GM21515 (cell line): ENCODE results near the gene CCAR1.
"Not testable (repeated sequence)": the region's sequence is repeated elsewhere in the genome, so short reads cannot be mapped to it uniquely, and the experiment has no call there.

Experiments
- ATAC-seq: cut with Tn5 transposase; IDR thresholded peaks from one replicate; pipeline ENCODE4 v1.9.1; 2021; ENCODE audit not compliant: unreplicated experiment

The CCAR1 gene, protein sequence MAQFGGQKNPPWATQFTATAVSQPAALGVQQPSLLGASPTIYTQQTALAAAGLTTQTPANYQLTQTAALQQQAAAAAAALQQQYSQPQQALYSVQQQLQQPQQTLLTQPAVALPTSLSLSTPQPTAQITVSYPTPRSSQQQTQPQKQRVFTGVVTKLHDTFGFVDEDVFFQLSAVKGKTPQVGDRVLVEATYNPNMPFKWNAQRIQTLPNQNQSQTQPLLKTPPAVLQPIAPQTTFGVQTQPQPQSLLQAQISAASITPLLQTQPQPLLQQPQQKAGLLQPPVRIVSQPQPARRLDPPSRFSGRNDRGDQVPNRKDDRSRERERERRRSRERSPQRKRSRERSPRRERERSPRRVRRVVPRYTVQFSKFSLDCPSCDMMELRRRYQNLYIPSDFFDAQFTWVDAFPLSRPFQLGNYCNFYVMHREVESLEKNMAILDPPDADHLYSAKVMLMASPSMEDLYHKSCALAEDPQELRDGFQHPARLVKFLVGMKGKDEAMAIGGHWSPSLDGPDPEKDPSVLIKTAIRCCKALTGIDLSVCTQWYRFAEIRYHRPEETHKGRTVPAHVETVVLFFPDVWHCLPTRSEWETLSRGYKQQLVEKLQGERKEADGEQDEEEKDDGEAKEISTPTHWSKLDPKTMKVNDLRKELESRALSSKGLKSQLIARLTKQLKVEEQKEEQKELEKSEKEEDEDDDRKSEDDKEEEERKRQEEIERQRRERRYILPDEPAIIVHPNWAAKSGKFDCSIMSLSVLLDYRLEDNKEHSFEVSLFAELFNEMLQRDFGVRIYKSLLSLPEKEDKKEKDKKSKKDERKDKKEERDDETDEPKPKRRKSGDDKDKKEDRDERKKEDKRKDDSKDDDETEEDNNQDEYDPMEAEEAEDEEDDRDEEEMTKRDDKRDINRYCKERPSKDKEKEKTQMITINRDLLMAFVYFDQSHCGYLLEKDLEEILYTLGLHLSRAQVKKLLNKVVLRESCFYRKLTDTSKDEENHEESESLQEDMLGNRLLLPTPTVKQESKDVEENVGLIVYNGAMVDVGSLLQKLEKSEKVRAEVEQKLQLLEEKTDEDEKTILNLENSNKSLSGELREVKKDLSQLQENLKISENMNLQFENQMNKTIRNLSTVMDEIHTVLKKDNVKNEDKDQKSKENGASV

DNA sequence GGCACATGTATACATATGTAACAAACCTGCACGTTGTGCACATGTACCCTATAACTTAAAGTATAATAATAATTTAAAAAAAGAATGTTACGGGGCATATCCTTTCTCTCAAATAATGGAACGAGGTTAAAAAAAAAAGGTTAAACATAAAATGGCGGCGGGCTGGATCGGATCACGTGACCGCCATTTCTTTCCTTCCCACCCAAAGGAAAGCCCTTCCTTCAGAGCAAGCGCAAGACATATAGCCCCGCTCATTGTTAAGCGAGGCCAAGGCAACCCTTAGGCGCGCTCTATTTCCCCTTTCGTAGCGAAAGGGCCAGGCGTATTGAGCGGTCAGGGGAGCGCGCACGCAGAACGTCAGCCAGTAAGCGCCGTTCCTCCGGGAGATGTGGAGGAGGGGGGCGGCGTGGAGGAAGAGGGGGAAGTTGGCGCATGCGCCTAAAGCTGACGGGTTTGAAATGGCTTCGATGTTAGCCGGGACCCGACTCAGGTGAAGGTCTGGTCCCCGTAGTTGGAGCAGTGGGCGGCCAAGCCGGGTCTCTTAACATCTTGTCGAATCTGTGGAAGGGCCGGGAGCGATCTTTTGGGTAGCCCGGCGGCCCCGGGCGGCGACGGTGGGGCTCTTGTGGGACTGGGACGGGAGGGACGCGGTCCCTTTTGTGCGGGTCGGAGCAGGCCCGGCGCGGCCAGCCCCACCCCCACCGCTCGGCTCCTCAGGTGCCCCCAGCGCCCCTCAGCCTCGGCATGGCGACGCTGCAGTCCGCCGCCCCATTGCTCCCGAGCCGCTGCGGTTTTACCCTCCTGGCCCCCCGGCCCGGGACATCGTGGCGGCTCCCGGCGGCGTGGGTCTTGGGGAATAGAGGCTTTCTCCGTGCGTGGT lies at the start of gene CCAR1:
CCAR1 (plus strand) TSS at position 447 of the 880 bp plus-strand sequence. CDS start 1,266 bp downstream, outside the sequence.
- peak; percentile 98 for ATAC-seq

DNA sequence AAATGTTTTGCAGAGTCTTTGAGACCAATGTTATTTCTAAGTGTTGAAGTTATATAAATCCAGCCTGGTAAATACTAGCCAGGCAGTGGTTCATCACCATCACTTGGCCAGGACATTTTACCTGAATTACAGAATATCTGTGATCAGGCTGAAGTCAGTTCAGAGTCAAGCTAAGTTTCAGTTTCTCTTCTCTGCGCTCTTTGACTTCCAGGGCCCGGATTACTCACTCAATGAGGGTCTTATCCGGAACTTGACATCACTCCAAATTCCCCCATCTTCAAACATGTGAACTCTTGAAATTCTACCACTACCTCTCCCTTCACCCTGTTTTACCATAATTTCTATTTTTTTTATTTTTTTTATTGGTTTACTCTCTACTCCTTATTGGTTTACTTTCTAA lies 36.6 kb upstream of the CCAR1 start:
- peak; percentile 62 for ATAC-seq

DNA sequence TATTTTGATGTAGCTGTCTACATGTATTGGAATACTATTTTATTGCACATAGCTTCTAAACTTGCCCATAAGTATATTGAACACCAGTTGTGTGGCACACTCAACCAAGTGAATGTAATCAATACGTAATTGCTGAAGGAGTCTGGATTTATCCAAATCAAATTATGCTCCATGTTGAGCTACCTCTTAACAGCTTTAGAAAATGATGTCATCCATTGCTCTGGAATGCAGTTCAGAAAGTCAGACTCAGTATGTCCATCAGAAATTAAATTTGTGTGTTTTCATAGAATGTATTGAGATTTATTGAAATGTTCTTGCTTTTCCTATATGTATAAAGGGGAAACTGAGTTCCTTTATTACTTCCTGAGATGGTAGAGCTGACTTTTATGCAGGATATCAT lies 25.0 kb upstream of the CCAR1 start:
- no peak for ATAC-seq

DNA sequence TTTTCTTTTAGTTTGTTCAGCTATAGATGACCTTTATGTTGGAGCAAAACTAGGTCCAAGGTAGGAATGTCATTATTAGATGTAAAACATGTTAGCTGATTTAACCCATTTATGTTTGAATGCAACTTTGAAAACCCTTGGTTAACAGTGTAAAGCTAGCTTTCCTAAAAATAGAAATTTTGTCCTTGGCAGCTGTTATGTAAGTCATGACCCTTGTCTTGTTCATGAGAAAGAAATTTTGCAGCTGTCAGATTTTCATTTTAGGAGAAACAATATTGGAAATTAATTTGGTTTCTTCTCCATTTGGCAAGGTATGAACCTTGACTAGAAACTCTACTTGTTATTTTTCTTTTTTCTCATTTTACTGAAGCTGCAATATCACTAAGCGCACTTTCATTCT lies 23.9 kb upstream of the CCAR1 start:
- ATAC-seq: no peak

DNA sequence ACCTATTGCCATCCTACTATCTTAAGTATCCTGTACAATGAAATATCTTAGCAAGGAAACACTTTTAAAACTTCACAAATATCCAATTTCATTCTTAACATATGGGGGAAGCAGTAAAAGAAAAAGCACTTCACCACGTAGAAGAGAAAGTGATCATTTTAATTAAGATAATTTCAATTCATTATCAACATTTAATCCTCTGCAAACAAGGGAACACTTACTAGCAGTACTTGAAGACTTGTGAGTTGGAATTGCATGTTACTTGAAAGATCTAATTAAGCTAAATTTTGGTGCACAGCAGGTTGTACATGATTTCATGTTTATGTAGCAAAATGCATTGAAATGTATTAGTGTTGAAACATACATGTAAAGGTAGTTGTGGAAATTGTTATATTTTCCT lies 20.8 kb upstream of the CCAR1 start:
- no peak for ATAC-seq

DNA sequence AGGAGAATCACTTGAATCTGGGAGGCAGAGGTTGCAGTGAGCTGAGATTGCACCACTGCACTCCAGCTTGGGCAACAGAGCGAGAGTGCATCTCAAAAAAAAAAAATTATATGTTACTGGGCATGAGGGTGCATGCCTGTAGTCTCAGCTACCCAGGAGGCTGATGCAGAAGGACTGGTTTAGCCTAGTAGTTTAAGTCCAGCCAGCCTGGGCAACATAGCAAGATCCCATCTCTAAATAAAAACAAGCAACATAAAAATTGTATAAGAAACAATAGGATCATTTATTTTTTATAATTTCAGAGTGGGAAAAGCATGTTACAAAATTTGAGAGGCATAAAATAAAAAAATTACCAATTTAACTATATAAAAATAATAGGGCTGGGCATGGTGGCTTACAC lies 15.5 kb upstream of the CCAR1 start:
- ATAC-seq: no peak

DNA sequence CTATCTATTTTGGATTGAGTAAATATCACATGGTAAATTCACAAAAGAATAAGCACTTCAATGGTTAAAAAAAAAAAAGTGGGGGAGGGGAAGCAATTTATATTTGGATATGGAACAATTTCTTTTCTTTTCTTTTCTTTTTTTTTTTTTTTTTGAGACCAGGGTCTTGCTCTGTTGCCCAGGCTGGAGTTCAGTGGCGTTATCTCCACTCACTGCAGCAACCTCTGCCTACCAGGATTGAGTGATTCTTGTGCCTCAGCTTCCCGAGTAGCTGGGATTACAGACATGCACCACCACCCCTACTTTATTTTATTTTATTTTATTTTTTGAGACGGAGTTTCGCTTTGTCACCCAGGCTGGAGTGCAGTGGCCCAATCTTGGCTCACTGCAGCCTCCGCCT lies 12.1 kb upstream of the CCAR1 start:
- ATAC-seq: not testable (repeated sequence)

DNA sequence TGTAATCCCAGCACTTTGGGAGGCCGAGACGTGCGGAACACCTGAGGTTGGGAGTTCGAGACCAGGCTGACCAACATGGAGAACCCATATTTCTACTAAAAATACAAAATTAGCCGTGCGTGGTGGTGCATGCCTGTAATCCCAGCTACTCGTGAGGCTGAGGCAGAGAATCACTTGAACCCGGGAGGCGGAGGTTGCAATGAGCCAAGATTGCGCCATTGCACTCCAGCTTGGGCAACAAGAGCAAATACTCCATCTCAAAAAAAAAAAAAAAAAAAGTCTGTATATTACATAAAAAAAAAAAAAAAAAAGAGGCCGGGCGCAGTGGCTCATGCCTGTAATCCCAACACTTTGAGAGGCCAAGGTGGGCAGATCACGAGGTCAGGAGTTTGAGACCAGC lies 8.0 kb upstream of the CCAR1 start:
- ATAC-seq: not testable (repeated sequence)

DNA sequence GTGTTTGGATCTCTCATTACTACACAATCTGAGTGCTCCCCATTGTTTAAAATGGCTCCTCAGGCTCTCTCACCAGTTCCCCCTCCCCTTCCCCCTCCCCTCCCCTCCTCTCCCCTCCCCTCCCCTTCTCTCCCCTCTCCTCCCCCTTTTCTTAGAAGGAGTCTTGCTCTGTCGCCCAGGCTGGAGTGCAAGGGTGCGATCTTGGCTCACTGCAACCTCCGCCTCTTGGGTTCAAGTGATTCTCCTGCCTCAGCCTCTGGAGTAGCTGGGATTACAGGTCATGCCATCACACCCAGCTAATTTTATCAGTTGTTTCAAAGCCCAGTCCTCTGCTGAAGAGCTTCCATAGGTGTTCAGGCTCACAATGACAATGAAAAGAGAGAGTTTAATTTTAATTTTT lies 3.6 kb upstream of the CCAR1 start:
- ATAC-seq: no peak

DNA sequence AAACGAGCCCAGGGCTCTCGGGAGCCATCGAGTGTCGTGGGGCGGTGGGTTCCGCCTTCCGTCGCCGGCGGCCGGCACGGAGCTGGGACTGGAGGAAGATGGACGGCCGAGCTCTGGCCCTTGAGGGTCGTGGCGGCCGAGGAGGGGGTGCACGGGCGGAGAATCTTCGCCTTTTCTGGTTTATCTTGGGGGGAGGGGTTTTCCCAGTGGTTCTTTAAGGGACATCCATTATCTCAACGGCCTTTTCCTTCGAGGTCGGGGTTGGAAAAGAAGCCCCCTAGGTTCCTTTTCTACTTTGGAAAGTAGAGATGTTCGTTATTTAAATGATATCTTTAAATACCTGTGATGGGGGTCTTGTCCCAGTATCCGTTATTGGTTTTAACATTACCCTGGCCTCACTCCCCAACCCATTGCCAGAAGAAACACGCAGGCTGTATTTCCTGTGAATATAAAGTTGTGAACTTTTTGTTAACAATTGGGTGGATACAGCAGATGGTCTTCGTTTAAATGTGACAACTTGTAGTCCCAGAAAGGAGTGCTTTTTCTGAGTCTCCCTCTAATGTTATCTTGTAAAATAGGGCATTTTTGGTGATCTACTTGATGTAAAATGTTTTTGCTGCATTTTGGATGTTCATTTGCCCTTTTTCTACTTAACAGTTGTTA lies 765 bp downstream of the CCAR1 start:
- no peak for ATAC-seq

DNA sequence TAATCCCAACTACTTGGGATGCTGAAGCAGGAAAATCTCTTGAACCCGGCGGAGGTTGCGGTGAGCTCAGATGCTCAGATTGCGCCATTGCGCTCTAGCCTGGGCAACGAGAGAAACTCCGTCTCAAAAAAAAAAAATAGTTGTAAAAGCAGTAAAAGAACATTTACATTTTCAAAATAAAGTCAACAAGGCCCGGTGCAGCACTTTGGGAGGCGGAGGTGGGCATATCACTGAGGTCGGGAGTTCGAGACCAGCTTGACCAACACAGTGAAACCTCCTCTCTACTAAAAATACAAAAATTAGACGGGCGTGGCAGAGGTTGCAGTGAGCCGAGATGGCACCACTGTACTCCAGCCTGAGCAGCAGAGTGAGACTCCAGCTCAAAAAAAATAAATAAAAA lies 4.0 kb downstream of the CCAR1 start:
- ATAC-seq: no peak

DNA sequence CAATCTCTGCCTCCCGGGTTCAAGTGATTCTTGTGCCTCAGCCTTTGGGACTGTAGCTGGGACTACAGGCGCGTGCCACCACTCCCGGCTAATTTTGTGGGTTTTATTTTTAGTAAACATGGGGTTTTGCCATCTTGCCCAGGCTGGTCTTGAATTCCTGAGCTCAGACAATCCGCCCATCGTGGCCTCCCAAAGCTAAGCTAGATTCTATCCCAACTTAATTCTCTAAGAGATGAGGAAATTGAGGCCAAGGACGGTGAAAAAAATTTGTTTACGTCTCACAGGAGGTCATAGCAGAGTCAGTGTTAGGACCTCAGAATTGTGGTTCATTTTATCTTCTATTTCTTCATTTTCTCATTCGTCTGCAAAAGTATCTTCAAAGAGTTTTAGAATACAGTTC lies 6.1 kb downstream of the CCAR1 start:
- no peak for ATAC-seq

DNA sequence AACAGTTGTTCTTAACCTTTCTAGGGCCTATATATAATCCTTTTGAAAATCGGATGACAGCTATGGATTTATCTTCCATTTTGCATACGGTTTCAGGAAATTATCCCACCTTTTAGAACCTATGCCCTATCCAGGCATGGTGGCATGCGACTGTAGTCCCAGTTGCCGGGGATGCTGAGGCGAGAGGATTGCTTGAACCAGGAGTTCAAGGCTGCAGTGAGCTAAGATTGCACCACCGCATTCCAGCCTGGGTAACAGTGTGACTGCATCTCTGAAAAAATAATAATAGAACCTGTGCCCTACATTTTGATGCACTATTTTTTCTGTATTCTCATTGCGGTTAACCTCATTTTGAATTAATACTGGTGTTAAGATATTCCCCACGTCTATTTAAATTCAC lies 11.6 kb downstream of the CCAR1 start:
- no peak for ATAC-seq

DNA sequence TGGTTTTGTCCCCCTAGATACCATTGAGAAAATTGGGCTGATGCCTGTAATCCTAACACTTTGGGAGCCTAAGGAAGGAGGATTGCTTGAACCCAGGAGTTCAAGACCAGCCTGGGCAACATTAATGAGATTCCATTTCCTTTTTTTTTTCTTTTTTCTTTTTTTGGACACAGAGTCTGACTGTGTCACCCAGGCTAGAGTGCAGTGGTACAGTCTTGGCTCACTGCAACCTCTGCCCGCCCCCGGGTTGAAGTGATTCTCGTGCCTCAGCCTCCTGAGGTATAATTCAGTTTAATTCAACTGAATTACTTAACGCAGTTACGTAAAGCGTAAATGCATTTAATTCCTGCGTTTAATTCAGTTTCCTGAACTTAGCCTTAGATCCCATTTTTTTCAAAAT lies 13.3 kb downstream of the CCAR1 start:
- no peak for ATAC-seq

DNA sequence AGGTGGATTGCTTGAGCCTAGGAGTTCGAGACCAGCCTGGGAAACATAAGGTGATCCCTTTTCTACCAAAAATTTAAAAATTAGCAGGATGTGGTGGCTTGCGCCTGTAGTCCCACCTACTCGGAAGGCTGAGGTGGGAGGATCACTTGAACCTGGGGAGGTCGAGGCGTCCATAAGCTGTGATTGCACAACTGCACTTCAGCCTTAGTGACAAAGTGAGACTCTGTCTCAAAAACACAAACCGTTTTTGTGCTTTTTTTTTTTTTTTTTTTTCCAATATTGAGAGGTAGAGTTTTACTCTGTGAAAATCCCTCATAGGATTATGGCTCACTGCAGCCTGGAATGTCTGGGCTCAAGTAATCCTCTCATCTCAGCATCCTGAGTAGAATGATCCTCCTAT lies 14.1 kb downstream of the CCAR1 start:
- ATAC-seq: no peak

DNA sequence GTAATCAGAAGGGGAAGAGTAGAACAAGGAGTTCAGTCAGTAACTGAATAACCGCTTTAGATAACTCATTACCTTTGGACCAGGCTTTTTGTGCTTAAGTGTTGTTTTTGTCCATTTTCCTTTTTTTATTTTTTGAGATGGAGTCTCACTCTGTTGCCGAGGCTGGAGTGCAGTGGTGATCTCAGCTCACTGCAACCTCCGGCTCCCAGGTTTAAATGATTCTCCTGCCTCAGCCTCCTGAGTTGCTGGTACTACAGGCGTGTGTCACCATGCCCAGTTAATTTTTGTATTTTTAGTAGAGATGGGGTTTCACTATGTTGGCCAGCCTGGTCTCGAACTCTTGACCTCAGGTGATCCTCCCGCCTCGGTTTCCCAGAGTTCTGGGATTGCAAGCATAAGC lies 14.7 kb downstream of the CCAR1 start:
- not testable (repeated sequence) for ATAC-seq

DNA sequence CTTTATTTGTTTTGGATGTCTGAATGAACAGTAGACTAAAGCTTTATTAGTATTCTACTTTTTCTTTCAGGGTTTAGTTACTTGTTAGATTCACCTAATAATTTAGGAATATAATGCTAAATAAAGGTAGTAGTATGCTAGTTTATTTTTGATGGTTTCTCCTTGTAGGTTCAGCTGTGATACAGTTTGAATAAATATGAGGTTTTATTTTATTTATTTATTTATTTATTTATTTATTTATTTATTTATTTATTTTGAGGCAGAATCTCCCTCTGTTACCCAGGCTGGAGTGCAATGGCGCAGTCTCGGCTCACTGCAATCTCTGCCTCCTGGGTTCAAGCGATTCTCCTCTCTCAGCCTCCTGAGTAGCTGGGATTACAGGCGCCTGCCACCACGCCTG lies 19.6 kb downstream of the CCAR1 start:
- ATAC-seq: not testable (repeated sequence)

DNA sequence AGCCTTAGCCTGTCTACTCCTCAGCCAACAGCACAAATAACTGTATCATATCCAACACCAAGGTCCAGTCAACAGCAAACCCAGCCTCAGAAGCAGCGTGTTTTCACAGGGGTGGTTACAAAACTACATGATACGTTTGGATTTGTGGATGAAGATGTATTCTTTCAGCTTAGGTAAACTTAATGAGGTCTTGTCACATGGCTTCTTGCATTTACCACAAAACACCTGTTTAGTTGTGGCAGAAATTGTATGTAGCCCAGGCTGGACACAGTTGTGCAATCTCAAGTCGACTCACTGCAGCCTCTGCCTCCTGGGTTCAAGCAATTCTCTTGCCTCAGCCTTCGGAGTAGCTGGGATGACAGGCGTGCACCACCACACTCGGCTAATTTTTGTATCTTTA lies 21.4 kb downstream of the CCAR1 start:
- ATAC-seq: no peak

DNA sequence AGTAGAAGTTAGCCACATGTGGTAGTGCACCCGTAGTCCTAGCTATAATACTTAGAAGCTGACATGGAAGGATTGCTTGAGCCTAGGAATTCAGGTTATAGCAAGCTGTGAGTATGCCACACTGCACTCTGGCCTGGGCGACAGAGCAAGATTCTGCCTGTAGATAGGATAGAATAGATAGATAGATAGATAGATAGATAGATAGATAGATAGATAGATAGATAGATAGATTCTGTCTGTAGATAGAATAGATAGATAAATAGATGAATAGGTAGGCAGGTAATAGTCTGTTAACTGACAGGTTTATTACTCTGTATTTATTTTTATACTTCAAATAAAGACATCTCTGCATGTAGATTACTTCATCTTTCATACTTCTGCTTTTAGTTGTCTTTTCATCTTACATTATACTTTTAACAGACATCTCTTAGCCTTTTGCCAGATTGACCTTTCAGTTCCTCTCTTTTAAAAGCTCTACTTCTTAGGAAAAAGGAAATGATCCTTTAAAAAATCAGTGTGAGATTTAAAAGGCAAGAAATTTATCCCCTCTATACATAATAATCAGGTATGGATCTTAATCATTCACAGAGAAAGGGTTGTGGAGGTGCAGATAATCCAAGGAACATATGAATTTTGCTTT lies 31.8 kb downstream of the CCAR1 start:
- ATAC-seq: no peak

DNA sequence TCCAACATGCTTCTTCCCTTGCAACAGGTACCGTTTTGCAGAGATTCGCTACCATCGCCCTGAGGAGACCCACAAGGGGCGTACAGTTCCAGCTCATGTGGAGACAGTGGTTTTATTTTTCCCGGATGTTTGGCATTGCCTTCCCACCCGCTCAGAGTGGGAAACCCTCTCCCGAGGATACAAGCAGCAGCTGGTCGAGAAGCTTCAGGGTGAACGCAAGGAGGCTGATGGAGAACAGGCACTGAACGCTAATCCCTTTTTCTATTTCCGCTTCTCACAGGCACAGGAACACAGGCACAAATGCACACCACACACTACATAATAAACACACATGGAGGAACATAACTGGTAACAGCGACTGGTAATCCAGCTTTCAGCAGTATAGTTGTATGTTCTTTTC lies 35.2 kb downstream of the CCAR1 start:
- no peak for ATAC-seq
